Measurements from ENCODE around the gene XPO4. TPM values are rescaled to one million over a fixed set of nuclear protein-coding genes. Genes with fewer than 3 reads are reported as not detected.

Gene XPO4
- total and polyA plus RNA-seq, 10 of the 15 experiments (the other 5 are each of a cell fraction or from before 2014, with no cell fraction given), result 3.6 to 24.9 (median 18.4) TPM

GRCh38 chr13:20774746-20775145 is 127.8 kb downstream of the XPO4 start (continued):
- no peak for TF ChIP-seq SKIL (IDR thresholded peaks at IDR 0.05; ENCODE audit: low read depth, poor library complexity, severe bottlenecking)
- TF ChIP-seq BCLAF1 (IDR thresholded peaks at IDR 0.05), result no peak
- TF ChIP-seq SIX5 (IDR thresholded peaks at IDR 0.05; ENCODE audit: low read depth, low read length, severe bottlenecking), result no peak
- no peak for TF ChIP-seq RFX5 (IDR thresholded peaks at IDR 0.05; ENCODE audit: low read depth, low read length)
- TF ChIP-seq IRF5 (IDR thresholded peaks at IDR 0.05; ENCODE audit: borderline replicate concordance), result no peak
- no peak for TF ChIP-seq MYC (IDR thresholded peaks at IDR 0.05; ENCODE audit: insufficient read depth, insufficient read length, insufficient replicate concordance, low read length, severe bottlenecking)
- no peak for TF ChIP-seq USF1 (IDR thresholded peaks at IDR 0.05; ENCODE audit: borderline replicate concordance, extremely low read length, insufficient read depth, low read depth, low read length)
- no peak for TF ChIP-seq RELA (IDR thresholded peaks at IDR 0.05; ENCODE audit: borderline replicate concordance, partially characterized antibody)
- no peak for TF ChIP-seq ZSCAN29 (IDR thresholded peaks at IDR 0.05)

Measured in GM12878 (cell line).